Ishikawa (cell line): ENCODE results near the gene CAGE1.

ENCODE experiments used
- CREB1 ChIP-seq: IDR thresholded peaks from 2 replicates; pipeline ENCODE4 v1.6.1; 2012; ENCODE audit warnings: low read depth
- EGR1 ChIP-seq: IDR thresholded peaks from 2 replicates; pipeline ENCODE4 v1.6.1; 2012
- EP300 ChIP-seq: IDR thresholded peaks from 2 replicates; pipeline ENCODE4 v1.6.1; 2012; ENCODE audit warnings: borderline replicate concordance
- FOXM1 ChIP-seq: IDR thresholded peaks from 2 replicates; pipeline ENCODE4 v1.6.1; 2012; ENCODE audit warnings: low read depth, borderline replicate concordance
- RAD21 ChIP-seq: IDR thresholded peaks from 2 replicates; pipeline ENCODE4 v1.6.1; 2012; ENCODE audit warnings: low read depth
- TCF12 ChIP-seq: IDR thresholded peaks from 2 replicates; pipeline ENCODE4 v1.6.1; 2012; ENCODE audit warnings: low read depth
- TEAD4 ChIP-seq: IDR thresholded peaks from 2 replicates; pipeline ENCODE4 v1.6.1; 2012
- ZBTB7A ChIP-seq: IDR thresholded peaks from 2 replicates; pipeline ENCODE4 v1.6.1; 2012; ENCODE audit warnings: low read depth
- TF ChIP-seq, protein P1 (sequence below): IDR thresholded peaks from 2 replicates; pipeline ENCODE4 v1.6.1; 2012
- TF ChIP-seq, protein P2 (sequence below): IDR thresholded peaks from 2 replicates; pipeline ENCODE4 v1.6.1; 2012
- TF ChIP-seq, protein P3 (sequence below): IDR thresholded peaks from 2 replicates; pipeline ENCODE4 v1.6.1; 2012; ENCODE audit warnings: low read depth, mild to moderate bottlenecking

DNA sequence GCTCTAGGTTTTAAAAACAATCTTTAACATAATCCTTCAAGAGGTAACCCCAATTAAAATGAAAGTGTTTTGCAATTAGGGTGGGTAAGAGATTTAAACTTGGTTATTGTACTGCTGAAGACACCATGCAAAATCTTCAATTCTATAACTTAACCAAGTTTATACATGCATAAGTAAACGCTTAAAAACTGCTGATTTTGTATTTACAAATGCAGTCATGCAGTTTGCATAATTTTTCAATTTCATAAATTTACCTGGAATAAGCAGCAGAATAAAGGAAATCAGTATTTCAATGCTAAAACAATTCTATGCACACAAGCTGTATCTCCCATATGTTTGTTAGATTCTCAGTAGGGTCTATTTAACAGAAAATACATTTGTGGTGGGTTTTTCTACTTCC is 99.5 kb downstream of the CAGE1 start:
- no peak for TF ChIP-seq EP300
- TF ChIP-seq FOXM1, result no peak
- TF ChIP-seq ZBTB7A, result no peak
- no peak for TF ChIP-seq EGR1
- TF ChIP-seq TCF12, result no peak
- TF ChIP-seq, protein P1, sequence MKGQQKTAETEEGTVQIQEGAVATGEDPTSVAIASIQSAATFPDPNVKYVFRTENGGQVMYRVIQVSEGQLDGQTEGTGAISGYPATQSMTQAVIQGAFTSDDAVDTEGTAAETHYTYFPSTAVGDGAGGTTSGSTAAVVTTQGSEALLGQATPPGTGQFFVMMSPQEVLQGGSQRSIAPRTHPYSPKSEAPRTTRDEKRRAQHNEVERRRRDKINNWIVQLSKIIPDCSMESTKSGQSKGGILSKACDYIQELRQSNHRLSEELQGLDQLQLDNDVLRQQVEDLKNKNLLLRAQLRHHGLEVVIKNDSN, result no peak
- TF ChIP-seq, protein P2, sequence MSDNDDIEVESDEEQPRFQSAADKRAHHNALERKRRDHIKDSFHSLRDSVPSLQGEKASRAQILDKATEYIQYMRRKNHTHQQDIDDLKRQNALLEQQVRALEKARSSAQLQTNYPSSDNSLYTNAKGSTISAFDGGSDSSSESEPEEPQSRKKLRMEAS, result no peak
- TF ChIP-seq, protein P3, sequence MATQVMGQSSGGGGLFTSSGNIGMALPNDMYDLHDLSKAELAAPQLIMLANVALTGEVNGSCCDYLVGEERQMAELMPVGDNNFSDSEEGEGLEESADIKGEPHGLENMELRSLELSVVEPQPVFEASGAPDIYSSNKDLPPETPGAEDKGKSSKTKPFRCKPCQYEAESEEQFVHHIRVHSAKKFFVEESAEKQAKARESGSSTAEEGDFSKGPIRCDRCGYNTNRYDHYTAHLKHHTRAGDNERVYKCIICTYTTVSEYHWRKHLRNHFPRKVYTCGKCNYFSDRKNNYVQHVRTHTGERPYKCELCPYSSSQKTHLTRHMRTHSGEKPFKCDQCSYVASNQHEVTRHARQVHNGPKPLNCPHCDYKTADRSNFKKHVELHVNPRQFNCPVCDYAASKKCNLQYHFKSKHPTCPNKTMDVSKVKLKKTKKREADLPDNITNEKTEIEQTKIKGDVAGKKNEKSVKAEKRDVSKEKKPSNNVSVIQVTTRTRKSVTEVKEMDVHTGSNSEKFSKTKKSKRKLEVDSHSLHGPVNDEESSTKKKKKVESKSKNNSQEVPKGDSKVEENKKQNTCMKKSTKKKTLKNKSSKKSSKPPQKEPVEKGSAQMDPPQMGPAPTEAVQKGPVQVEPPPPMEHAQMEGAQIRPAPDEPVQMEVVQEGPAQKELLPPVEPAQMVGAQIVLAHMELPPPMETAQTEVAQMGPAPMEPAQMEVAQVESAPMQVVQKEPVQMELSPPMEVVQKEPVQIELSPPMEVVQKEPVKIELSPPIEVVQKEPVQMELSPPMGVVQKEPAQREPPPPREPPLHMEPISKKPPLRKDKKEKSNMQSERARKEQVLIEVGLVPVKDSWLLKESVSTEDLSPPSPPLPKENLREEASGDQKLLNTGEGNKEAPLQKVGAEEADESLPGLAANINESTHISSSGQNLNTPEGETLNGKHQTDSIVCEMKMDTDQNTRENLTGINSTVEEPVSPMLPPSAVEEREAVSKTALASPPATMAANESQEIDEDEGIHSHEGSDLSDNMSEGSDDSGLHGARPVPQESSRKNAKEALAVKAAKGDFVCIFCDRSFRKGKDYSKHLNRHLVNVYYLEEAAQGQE, result no peak
- TF ChIP-seq RAD21, result no peak
- TF ChIP-seq CREB1, result no peak
- TF ChIP-seq TEAD4, result no peak
